HFFc6 (cell line): Measurements from ENCODE around the gene JAK2. TPM values are rescaled to one million over a fixed set of nuclear protein-coding genes. Genes with fewer than 3 reads are reported as not detected.
A peak's percentile ranks its signal among the peaks of the same experiment; 100 is the strongest.

ENCODE experiments used
- DNase-seq: peaks from one replicate; pipeline ENCODE4 v3.0.0-alpha.2; 2018
- H3K27ac Mint-ChIP-seq: 2 replicates; pipeline ENCODE4 v1.8.0; 2020; ENCODE audit warnings: mild to moderate bottlenecking, mixed read lengths
- H3K27me3 Mint-ChIP-seq: 2 replicates; pipeline ENCODE4 v1.8.0; 2021; ENCODE audit warnings: mild to moderate bottlenecking, moderate library complexity, mixed read lengths; ENCODE audit not compliant: insufficient read depth
- H3K36me3 Mint-ChIP-seq: 2 replicates; pipeline ENCODE4 v1.8.0; 2021; ENCODE audit warnings: low read depth, mixed read lengths
- H3K4me1 Mint-ChIP-seq: 2 replicates; pipeline ENCODE4 v1.8.0; 2020; ENCODE audit warnings: low read depth, mixed read lengths
- H3K4me3 Mint-ChIP-seq: 2 replicates; pipeline ENCODE4 v1.8.0; 2020; ENCODE audit warnings: mild to moderate bottlenecking, moderate library complexity, mixed read lengths
- H3K9me3 Mint-ChIP-seq: 2 replicates; pipeline ENCODE4 v1.8.0; 2020; ENCODE audit warnings: mild to moderate bottlenecking, mixed read lengths
- total RNA-seq, 6 experiments: library from RNA; stranded (reverse); fragmentation: NEBNext Ultra II Directional; extraction: Animal tissue kit (Norgen Biotek cat#: 25700); gene quantifications; 2 replicates in 1 of 6; 3 replicates in 5 of 6; pipeline ENCODE4 v1.2.3, GENCODE V29; 2021
- TF ChIP-seq, protein P1 (sequence below): fragments of 200-600 bp; sonication (generic); IDR thresholded peaks from 2 replicates; pipeline ENCODE4 v1.5.0; 2021; ENCODE audit warnings: antibody characterized with exemption, mild to moderate bottlenecking

The JAK2 gene
- total RNA-seq, 6 experiments from 2014 or later: 5.0 to 6.5 (median 6.0) TPM

DNA sequence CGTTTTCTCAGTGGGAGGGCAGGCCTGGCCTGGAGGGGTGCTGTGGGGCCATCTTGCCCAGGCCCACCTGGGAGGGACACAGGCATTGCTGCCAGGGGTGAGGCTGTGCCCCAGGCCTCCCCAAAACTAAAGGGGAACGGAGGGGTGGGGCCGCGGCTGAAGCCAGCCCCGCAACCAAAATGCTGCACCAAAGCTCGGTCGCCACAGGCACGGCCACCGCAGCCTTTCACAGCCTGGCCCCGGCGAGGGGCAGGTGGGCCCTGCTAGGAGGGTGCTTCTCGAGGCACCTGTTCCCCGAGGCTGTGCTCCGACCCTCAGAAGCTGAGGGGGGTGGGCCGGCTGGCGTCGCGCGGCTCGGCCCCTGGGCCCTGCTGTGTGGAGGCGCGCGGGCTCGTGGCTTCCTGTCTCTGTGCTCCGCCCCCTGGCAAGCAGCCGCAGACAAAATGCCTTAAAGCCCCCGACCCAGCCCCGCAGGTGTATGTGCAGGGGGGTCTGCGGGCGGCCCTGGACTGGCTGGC is 57.6 kb downstream of the JAK2 start:
- peaks cover 15% of the 10 kb centered on the region for H3K36me3 Mint-ChIP-seq
- H3K27me3 Mint-ChIP-seq: no peaks in the 10 kb centered on the region
- H3K4me3 Mint-ChIP-seq: no peak overlapping the region
- DNase-seq: no peak
- H3K9me3 Mint-ChIP-seq: peaks cover 9% of the 10 kb centered on the region; the same call in 1 of the 2 replicates
- peaks cover 7% of the 10 kb centered on the region; the same call in 1 of the 2 replicates for H3K4me1 Mint-ChIP-seq
- TF ChIP-seq, protein P1, sequence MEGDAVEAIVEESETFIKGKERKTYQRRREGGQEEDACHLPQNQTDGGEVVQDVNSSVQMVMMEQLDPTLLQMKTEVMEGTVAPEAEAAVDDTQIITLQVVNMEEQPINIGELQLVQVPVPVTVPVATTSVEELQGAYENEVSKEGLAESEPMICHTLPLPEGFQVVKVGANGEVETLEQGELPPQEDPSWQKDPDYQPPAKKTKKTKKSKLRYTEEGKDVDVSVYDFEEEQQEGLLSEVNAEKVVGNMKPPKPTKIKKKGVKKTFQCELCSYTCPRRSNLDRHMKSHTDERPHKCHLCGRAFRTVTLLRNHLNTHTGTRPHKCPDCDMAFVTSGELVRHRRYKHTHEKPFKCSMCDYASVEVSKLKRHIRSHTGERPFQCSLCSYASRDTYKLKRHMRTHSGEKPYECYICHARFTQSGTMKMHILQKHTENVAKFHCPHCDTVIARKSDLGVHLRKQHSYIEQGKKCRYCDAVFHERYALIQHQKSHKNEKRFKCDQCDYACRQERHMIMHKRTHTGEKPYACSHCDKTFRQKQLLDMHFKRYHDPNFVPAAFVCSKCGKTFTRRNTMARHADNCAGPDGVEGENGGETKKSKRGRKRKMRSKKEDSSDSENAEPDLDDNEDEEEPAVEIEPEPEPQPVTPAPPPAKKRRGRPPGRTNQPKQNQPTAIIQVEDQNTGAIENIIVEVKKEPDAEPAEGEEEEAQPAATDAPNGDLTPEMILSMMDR: no peak
- H3K27ac Mint-ChIP-seq: no peak overlapping the region

DNA sequence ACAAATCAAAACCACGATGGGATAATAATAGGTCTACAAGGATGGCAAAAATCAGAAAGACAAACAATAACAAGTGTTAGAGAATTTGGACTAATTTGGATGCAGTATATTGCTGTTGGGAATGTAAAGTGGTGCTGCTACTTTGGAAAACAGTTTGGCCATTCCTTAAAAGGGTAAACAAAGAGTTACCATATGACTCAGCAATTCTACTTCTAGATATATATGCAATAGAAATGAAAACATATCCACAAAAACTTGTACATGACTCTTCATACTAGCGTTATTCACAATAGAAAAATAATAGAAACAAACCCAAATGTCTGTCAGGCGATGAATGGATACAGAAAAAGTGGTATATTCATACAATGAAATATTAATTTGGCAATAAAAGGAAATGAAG is 58.3 kb downstream of the JAK2 start:
- DNase-seq: no peak
- TF ChIP-seq, protein P1: no peak
- Mint-ChIP-seq H3K9me3 (peaks cover 9% of the 10 kb centered on the region; the same call in 1 of the 2 replicates), H3K4me3 (no peak overlapping the region), H3K27me3 (no peaks in the 10 kb centered on the region), H3K4me1 (peaks cover 7% of the 10 kb centered on the region; the same call in 1 of the 2 replicates), H3K27ac (no peak overlapping the region), H3K36me3 (peaks cover 15% of the 10 kb centered on the region)

DNA sequence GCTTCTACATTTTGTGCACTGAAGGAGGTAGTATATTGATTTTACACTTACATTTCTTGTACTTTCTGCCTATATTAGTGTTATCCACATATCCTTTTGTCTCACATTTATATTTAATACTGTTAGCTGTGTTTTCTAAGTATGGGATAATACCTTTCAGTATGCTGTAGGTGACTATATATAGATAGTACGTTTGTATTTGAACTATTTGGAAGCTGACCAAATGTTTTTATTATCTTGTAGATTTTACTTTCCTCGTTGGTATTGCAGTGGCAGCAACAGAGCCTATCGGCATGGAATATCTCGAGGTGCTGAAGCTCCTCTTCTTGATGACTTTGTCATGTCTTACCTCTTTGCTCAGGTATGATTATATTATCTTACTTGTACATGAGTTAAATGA is 59.1 kb downstream of the JAK2 start:
- H3K36me3 Mint-ChIP-seq: peaks cover 15% of the 10 kb centered on the region
- DNase-seq: no peak
- peaks cover 7% of the 10 kb centered on the region; the same call in 1 of the 2 replicates for H3K4me1 Mint-ChIP-seq
- no peak overlapping the region for H3K4me3 Mint-ChIP-seq
- no peaks in the 10 kb centered on the region for H3K27me3 Mint-ChIP-seq
- peaks cover 9% of the 10 kb centered on the region; the same call in 1 of the 2 replicates for H3K9me3 Mint-ChIP-seq
- TF ChIP-seq, protein P1: no peak
- H3K27ac Mint-ChIP-seq: no peak overlapping the region

DNA sequence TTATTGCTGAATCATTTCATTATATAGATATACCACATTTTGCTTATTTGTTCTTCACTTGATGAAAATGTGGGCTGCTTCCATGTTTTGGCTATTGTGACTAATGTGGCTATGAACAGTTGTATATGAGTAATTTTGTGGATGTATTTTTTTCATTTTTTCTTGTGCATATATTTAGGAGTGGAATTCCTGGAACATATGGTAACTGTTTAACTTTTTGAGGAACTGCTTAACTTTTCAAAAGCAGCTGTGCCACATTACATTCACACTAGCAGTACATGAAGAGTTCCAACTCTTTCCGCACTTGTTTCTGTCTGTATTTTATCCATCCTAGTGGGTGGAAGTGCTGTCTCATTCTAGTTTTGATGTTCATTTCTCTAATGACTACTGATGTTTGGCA is 67.8 kb downstream of the JAK2 start:
- Mint-ChIP-seq H3K27me3 (no peaks in the 10 kb centered on the region; the same call in 1 of the 2 replicates), H3K27ac (peak overlapping the region; percentile 23; the same call in 1 of the 2 replicates), H3K4me3 (no peak overlapping the region), H3K9me3 (no peaks in the 10 kb centered on the region), H3K36me3 (peaks cover 10% of the 10 kb centered on the region), H3K4me1 (peaks cover 16% of the 10 kb centered on the region)
- TF ChIP-seq, protein P1: no peak
- peak; percentile 2 for DNase-seq

DNA sequence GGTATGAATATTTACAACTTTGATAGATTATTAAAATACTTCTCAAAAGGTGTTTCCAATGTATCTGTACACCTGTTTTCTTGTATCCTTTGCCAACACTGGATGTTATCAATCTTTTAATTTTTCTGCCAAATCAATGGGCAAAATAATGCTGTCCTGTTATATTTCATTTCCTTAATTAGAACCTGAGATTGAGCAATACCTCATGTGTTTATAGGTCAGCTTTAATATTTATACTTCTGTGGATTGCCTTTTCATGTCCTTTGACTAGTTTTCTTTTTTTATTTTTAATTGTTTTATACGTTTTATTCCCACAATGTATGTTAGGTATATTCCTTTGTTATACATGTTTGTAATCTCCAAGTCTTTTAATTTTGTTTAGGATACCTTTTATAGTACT is 77.6 kb downstream of the JAK2 start:
- no peak for DNase-seq

More for the DNA sequence above, 77.6 kb downstream of the JAK2 start:
- Mint-ChIP-seq H3K27ac (no peak overlapping the region), H3K9me3 (no peaks in the 10 kb centered on the region), H3K4me1 (peaks cover 14% of the 10 kb centered on the region), H3K36me3 (no peaks in the 10 kb centered on the region; the same call in 1 of the 2 replicates), H3K27me3 (no peaks in the 10 kb centered on the region), H3K4me3 (no peak overlapping the region)
- TF ChIP-seq, protein P1: no peak
